Body of pancreas (tissue), 4 donors: Measurements from ENCODE around the gene CGRRF1. TPM values are rescaled to one million over a fixed set of nuclear protein-coding genes. Genes with fewer than 3 reads are reported as not detected.

Experiments used
- ATAC-seq: fragments of 150-250 bp; one replicate; pipeline ENCODE4 v1.9.1; 2016
- DNase-seq, 4 donors: peaks; one replicate each; pipeline ENCODE4 v3.0.0-alpha.2; 2019
- H3K27ac ChIP-seq, 4 donors: fragments of 200-600 bp; sonication (generic); 1 replicate in 3 of 4; 2 replicates in 1 of 4; pipeline versions ENCODE4 v1.5.1 to v1.6.1; 2016 to 2019; ENCODE audit warnings: mild to moderate bottlenecking in 1 of 4, mixed read lengths in 1 of 4, moderate library complexity in 1 of 4
- H3K27me3 ChIP-seq, 2 donors: fragments of 200-600 bp; sonication (generic); one replicate each; pipeline ENCODE4 v1.6.0; 2016; ENCODE audit warnings: mild to moderate bottlenecking in 1 of 2
- H3K36me3 ChIP-seq, 2 donors: fragments of 200-600 bp; sonication (generic); replicated peaks in 1 of 2; 2 replicates each; pipeline ENCODE4 v1.5.1; 2016; ENCODE audit warnings: low read depth in 2 of 2; ENCODE audit not compliant: insufficient read depth in 1 of 2
- H3K4me1 ChIP-seq: fragments of 200-600 bp; sonication (generic); one replicate; pipeline ENCODE4 v1.6.0; 2016
- H3K4me3 ChIP-seq, 2 donors: fragments of 200-600 bp; sonication (generic); 1 replicate in 1 of 2; 2 replicates in 1 of 2; pipeline ENCODE4 v1.5.1; 2016 to 2019
- H3K9me3 ChIP-seq, 3 donors: fragments of 200-600 bp; sonication (generic); 1 replicate in 2 of 3; 2 replicates in 1 of 3; pipeline ENCODE4 v1.5.1; 2016
- CTCF ChIP-seq, 7 experiments: fragments of 450-650 bp in 4 of 7; fragments of 200-600 bp in 3 of 7; sonication (generic) in 3 of 7; IDR thresholded peaks; one replicate each; pipeline ENCODE4 v1.5.1; 2016 to 2019; ENCODE audit warnings: antibody characterized with exemption in 7 of 7
- POLR2A ChIP-seq, 3 donors: fragments of 450-650 bp; IDR thresholded peaks; one replicate each; pipeline ENCODE4 v1.6.1; 2016; ENCODE audit warnings: antibody characterized with exemption in 3 of 3, mild to moderate bottlenecking in 2 of 3
- WGBS, 2 donors: methylation state at CpG; one replicate each; pipeline ENCODE4 v1.1.5; 2017; 5-methylcytosine and 5-hydroxymethylcytosine counted together
- intact Hi-C: fragments of 100-400 bp; cut with DNase I; formaldehyde crosslinking; loops from one replicate; pipeline ENCODE4 v1.15.1; 2023
- total RNA-seq, 2 donors: library from RNA; depleted of rRNA; stranded (reverse); fragments of >200 nt; gene quantifications; one replicate each; pipeline ENCODE4 v1.1.0, GENCODE V29; 2016

Gene CGRRF1
- total RNA-seq, 2 donors from 2014 or later, result 6.3 to 11.4 TPM

GRCh38 chr14:54516709-54517108 lies 7.0 kb downstream of the CGRRF1 start:
- DNase-seq, result no peak
- Histone ChIP-seq H3K27ac (no peak overlapping the region), H3K4me3 (no peak overlapping the region), H3K36me3 (no peaks in the 10 kb centered on the region), H3K4me1 (no peaks in the 10 kb centered on the region), H3K9me3 (no peaks in the 10 kb centered on the region), H3K27me3 (no peaks in the 10 kb centered on the region)
- ATAC-seq, result no peak
- intact Hi-C loops, result no loop called here
- TF ChIP-seq CTCF (IDR thresholded peaks at IDR 0.05), result no peak
- no peak for TF ChIP-seq POLR2A (IDR thresholded peaks at IDR 0.05)
- WGBS, 2 donors, result 90 to 100% methylated on average over 1 of the region's 1 CpG

- no peak overlapping the region for H3K4me3 ChIP-seq
- intact Hi-C loops, result no loop called here
- no peak for ATAC-seq
- H3K36me3 ChIP-seq, result peaks cover 0 to 6% of the 10 kb centered on the region in 2 donors
- no peak for TF ChIP-seq CTCF (IDR thresholded peaks at IDR 0.05)
- no peak for TF ChIP-seq POLR2A (IDR thresholded peaks at IDR 0.05)
- H3K4me1 ChIP-seq, result no peaks in the 10 kb centered on the region
- H3K27me3 ChIP-seq, result no peaks in the 10 kb centered on the region
- no peaks in the 10 kb centered on the region for H3K9me3 ChIP-seq
- no peak overlapping the region for H3K27ac ChIP-seq
- 92 to 94% methylated on average over 4 of the region's 4 CpGs for WGBS, 2 donors
- no peak for DNase-seq
Measured at GRCh38 chr14:54524410-54524809, 14.7 kb downstream of the CGRRF1 start.

GRCh38 chr14:54528973-54529372 lies 19.3 kb downstream of the CGRRF1 start:
- DNase-seq, result no peak
- H3K36me3 ChIP-seq, result peaks cover 0 to 6% of the 10 kb centered on the region in 2 donors
- intact Hi-C loops, result no loop called here
- no peaks in the 10 kb centered on the region for H3K4me1 ChIP-seq
- 90 to 91% methylated on average over 2 of the region's 2 CpGs for WGBS, 2 donors
- H3K4me3 ChIP-seq, result no peak overlapping the region
- no peak for TF ChIP-seq POLR2A (IDR thresholded peaks at IDR 0.05)
- TF ChIP-seq CTCF (IDR thresholded peaks at IDR 0.05), result no peak
- no peaks in the 10 kb centered on the region for H3K9me3 ChIP-seq
- no peaks in the 10 kb centered on the region for H3K27me3 ChIP-seq
- H3K27ac ChIP-seq, result no peak overlapping the region
- ATAC-seq, result no peak

DNA sequence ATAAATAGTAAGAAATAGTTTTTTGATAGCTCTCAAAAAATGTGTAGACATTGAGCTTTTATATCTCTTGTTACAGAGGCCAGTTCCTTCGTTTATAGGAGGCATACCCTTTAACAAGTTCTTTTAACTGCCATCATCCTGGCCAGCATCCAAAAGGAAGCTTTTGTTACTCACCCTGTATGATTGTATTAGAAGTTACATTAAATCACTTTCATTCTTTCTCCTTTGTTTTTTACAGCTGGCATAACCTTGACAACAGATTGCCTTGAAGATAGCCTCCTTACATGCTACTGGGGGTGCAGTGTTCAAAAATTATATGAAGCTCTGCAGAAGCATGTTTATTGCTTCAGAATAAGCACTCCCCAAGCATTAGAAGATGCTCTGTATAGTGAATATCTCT lies 20.1 kb downstream of the CGRRF1 start:
- Histone ChIP-seq H3K9me3 (no peaks in the 10 kb centered on the region), H3K4me1 (no peaks in the 10 kb centered on the region), H3K27ac (no peak overlapping the region), H3K27me3 (no peaks in the 10 kb centered on the region), H3K4me3 (no peak overlapping the region), H3K36me3 (peaks cover 0 to 2% of the 10 kb centered on the region in 2 donors)
- 46 to 63% methylated on average over 1 of the region's 1 CpG for WGBS, 2 donors
- ATAC-seq (no peak), DNase-seq (no peak)
- intact Hi-C loops, result no loop called here
- no peak for TF ChIP-seq POLR2A (IDR thresholded peaks at IDR 0.05)
- TF ChIP-seq CTCF (IDR thresholded peaks at IDR 0.05), result no peak

- no peak for DNase-seq
- Histone ChIP-seq H3K36me3 (no peaks in the 10 kb centered on the region), H3K4me1 (peaks cover 6% of the 10 kb centered on the region), H3K9me3 (no peaks in the 10 kb centered on the region), H3K27me3 (no peaks in the 10 kb centered on the region), H3K4me3 (no peak overlapping the region), H3K27ac (no peak overlapping the region)
- intact Hi-C loops, result no loop called here
- no peak for ATAC-seq
- TF ChIP-seq POLR2A (IDR thresholded peaks at IDR 0.05), result no peak
- TF ChIP-seq CTCF (IDR thresholded peaks at IDR 0.05), result no peak
- 86 to 97% methylated on average over 3 of the region's 3 CpGs for WGBS, 2 donors
Measured at GRCh38 chr14:54532111-54533012, 22.7 kb downstream of the CGRRF1 start.
